RWPE1 (cell line): Measurements from ENCODE around the gene PLXNC1.

Source experiments
- CTCF ChIA-PET: fragments of 350-600 bp; sonication (Branson Sonifier 250); formaldehyde crosslinking; extraction: SDS; loops from one replicate; lab custom pipeline; 2021; lab: Yijun Ruan, JAX
- POLR2A ChIA-PET: fragments of 400-600 bp; formaldehyde crosslinking; extraction: SDS; loops from one replicate; lab custom pipeline; 2020; ENCODE audit warnings: antibody characterized with exemption; ENCODE audit not compliant: low non-redundant PET; lab: Yijun Ruan, JAX
- DNase-seq: peaks from one replicate; pipeline ENCODE4 v3.0.0; 2012; ENCODE audit warnings: low spot score
- H3K27ac ChIP-seq: fragments of 450-650 bp; 2 replicates; pipeline ENCODE4 v1.5.1; 2017
- CTCF ChIP-seq: fragments of 450-650 bp; conservative IDR thresholded peaks from 2 replicates; pipeline ENCODE4 v1.5.1; 2017; ENCODE audit warnings: low read depth, mild to moderate bottlenecking

Gene PLXNC1

GRCh38 chr12:94280063-94280462, 131.7 kb downstream of the PLXNC1 start:
- CTCF ChIA-PET = no interaction called here

GRCh38 chr12:94282675-94283074, 134.3 kb downstream of the PLXNC1 start:
- TF ChIP-seq CTCF = no peak
- no peak for DNase-seq
- CTCF ChIA-PET = interaction anchor here (0.5 kb wide), 1 partner anchor 35 kb away, joined by 3 read pairs; no protein-coding TSS in a partner anchor
- H3K27ac ChIP-seq = no peak overlapping the region
- POLR2A ChIA-PET = no interaction called here

More at GRCh38 chr12:94280063-94280462, 131.7 kb downstream of the PLXNC1 start:
- TF ChIP-seq CTCF = no peak
- H3K27ac ChIP-seq = no peak overlapping the region
- POLR2A ChIA-PET = no interaction called here
- DNase-seq = no peak

GRCh38 chr12:94284046-94284445, 135.7 kb downstream of the PLXNC1 start:
- TF ChIP-seq CTCF = no peak
- POLR2A ChIA-PET = no interaction called here
- CTCF ChIA-PET = no interaction called here
- DNase-seq = no peak
- no peak overlapping the region for H3K27ac ChIP-seq

DNA sequence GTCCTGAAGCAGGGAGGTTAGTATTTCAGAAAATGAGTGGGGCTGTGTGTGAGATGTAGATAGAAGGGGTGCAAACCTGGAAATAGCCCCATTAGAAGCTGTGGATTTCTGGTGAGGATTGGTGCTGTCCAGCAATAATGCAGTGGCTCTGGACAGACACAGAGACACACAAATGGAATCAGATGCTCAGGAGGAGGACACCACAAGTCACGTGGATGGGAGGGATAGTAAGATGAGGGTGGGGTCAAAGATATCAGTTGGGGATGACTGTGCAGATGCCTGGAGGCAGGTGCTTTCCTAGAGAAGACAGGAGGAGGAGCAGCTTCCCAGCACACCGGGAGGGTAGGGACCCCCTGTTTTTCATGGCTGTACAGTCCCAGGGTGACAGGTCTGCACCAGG, 136.5 kb downstream of the PLXNC1 start:
- no peak for DNase-seq
- H3K27ac ChIP-seq = no peak overlapping the region
- POLR2A ChIA-PET = no interaction called here
- CTCF ChIA-PET = no interaction called here
- TF ChIP-seq CTCF = no peak

DNA sequence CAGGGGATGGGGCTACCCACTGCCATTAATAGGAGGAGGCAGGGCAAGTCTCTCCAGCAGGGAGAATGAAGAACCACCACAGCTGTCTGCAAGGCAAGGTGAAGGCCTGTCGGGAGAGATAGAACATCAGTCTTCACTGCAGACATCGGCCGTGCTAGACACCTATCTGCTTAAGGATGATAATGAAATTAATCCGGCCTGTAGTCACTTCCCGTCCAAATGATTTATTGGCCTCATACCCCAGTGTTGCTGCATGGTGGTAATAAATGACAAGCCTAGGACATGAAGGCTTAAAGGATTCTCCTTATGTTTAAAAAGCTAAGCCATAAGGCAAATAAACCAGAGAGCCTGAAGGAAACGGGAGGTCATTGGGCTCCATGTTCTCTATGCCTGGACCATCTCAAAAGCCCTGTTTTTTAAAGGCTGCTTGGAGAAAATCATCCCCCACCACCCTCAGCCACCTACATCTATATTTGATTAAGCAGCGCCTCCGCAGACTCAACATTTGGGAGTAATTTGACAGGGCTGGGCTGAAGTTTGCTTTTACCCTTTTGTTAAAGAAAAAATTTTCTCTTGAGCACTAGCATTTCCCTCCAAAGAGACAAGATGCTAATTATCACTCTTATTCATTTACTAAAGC, 137.7 kb downstream of the PLXNC1 start:
- POLR2A ChIA-PET = no interaction called here

DNA sequence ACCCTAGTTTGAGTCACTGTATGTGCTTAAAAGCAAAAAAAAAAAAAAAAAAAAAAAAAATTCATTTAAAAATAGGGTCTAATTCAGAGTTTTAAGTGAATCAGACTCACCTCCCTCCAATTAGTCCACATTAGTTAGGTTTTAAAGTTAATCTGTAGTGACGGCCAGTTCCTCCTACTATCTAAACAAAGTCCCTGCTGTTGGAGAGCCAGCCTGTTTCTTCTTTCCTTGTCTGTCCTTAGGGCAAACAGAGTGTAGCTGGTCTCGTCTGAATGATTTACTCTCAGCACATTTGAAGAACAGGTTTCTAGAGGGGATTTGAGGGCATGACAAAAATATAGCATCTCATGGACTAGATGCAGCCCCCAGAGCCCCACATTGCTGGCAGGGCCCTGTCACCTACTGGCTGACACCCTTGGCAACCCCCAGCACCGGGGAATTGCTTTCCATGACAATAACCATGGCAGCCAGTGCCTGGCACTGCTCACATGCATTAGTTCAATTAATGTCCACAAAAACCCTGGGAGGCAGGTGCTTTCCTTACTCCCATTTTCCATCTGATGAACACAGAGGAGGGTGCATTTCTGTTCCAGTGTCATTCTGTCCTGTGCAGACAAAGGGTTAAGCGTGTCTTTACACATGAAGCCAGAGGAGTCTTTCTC, 138.3 kb downstream of the PLXNC1 start:
- H3K27ac ChIP-seq = no peak overlapping the region
- ChIA-PET CTCF (no interaction called here), POLR2A (no interaction called here)
- no peak for DNase-seq
- no peak for TF ChIP-seq CTCF

More for the DNA sequence above, 137.7 kb downstream of the PLXNC1 start:
- no peak for DNase-seq
- H3K27ac ChIP-seq = no peak overlapping the region
- TF ChIP-seq CTCF = no peak
- CTCF ChIA-PET = no interaction called here
